GM21360 (cell line): Measurements from ENCODE around the gene MYO18A.

ENCODE experiments used
- ATAC-seq: cut with Tn5 transposase; IDR thresholded peaks from one replicate; pipeline ENCODE4 v1.9.1; 2021; ENCODE audit warnings: mild to moderate bottlenecking, moderate library complexity; ENCODE audit not compliant: unreplicated experiment

The MYO18A gene

DNA sequence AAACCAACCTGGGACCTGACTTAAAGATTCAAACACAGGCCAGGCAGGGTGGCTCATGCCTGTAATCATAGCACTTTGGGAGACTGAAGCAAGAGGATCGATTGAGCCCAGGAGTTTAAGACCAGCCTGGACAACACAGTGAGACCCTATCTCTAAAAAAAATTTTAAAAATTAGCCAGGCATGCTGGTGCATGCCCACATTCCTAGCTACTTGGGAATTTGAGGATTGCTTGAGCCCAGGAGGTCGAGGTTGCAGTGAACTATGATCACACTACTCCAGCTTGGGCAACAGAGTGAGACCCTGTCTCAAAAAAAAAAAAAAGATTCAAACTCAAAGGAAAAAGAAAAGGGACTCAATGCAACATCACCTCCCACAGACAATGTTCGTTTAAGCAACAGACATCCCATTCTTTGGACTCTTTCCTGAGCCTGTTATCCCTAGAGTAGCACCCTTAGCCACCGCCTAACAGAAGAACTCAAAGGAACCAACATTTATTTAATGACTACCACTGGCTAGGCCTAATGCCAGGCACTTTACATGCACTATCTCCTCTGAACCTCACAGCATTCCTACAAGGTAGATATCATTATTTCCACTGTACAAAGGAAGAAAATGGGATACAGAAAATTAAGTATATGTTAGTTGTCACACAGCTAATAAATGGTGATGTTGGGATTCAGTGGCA, 12.7 kb downstream of the MYO18A start:
- no peak for ATAC-seq

- no peak for ATAC-seq
Observed at GRCh38 chr17:29166507-29166887, 13.7 kb downstream of the MYO18A start.

DNA sequence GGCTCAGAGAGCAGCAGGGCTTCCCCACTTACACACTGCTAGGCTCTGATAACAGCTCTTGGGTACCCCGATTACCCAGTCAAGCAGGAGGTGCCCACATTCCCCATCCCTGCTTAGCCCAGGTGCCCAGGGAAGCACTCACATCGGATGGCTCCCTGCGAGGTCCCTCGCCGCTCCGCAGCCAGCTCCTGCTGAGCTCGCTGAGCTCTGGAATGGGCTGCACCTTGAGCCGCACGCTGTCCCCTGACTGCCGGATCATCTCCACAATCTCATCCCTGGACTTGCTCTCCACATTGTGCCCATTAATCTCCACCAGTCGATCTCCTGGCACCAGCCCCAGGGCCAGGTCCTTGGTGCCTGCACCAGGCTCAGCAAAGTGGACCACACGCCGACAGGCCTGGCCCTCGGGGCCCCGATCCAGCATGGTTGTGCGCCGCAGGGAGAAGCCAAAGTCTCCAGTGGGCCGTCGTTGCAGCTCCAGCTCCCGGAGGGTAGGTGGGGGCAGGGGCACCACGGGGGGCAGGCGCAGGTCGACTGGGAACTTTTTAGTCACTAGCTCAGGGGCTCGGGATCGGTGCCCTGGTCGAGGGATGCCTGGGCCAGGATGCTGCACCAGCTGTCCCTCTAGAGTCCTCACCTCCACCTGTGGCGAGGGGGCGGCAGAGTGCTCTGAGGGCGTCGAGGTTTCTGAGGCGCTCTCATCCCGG, 14.2 kb downstream of the MYO18A start:
- no peak for ATAC-seq

- ATAC-seq = no peak
Observed at GRCh38 chr17:29165261-29165660, 14.9 kb downstream of the MYO18A start.

DNA sequence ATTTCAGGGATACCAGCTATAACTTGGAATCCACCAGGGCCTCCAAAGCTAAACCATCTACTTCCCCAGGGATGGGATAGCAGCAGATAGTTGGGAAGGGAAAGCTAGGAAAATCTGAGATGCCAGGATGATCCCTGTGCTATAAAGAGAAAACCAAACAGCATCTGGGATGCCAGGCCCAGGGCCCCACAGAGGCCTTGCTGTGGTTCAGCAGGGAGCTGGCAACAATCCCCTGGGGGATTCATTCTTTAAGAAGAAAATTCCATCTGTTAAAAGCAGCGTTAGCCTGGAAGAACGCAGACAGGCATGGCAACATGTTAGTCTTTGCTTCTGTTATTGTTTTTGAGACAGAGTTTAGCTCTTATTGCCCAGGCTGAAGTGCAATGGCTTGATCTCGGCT, 16.6 kb downstream of the MYO18A start:
- no peak for ATAC-seq

DNA sequence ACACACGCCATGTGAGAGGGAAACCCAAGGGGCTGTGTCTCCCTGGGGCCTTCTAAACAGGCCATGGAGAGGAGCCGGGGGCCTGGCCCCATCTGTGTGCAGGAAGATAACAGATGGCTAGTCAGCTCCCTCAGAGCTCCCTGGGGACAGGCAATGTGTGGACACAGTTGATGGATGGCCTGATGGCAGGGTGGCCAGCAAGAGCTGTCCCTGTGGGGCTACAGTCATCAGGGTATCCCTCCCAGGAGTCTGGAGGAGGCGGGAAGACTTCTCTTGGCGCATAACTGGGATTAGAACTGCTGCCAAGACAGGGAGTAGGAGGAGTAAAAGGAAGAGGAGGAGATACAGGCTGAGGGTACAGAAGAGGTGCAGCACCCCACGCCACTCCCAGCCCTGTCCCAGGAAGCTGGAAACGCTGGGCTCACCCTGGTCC, 17.3 kb downstream of the MYO18A start:
- ATAC-seq = no peak

DNA sequence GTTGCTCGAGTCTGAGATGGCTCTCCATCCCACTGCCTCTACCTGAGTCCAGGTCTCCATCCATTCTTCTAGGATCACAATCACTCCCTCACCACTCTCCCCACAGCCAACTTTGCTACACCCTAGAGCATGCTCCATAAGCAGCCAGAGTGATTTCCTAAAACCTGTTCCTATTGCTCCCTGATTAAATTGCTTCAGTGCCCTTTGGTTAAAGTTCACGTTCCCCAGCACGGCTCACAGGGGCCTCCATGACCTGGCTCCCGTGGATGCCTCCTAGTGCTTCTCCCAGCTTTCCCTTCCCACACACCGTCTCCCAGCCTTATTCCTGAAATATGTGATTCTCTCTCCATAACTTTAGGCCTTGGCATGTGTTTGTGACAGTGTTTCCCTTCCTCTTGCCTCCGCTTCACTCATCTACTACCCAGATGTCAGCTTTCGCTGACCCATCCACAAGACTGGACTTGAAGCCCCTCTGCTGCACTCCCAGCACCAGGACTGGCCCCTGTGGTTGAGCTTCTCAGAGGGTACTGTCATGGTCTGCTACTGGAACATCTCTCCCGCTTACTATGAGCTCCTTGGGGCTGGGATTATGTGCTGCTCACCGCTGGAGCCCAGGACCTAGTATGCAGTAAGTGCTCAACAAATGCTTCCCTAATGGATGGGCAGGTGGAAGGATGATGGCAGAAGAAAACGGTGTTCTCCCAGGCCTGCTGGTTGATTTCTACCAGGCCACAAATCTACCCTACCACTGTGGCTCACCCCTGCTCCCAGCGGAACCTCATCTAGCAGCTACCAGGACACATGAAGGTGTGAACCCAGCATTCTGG, 17.9 kb downstream of the MYO18A start:
- no peak for ATAC-seq

DNA sequence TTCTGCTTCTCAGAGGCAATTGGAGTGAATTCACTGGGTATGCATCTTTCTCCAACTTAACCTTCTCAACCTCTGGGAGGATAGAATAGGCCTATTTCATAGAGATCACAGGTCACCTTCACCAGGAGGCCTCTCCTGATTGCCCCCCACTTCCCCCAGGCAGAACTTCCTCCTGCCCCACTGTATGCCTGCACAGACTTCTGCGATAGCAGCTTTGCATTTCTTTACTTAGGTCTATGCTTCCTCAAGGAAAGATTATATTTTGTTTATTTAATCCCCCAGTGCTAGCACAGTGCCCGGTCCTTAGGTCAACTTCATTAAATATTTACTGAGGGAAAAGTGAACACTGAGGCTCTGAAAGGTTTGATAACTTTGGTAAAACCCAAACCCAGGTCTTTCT, 19.9 kb downstream of the MYO18A start:
- no peak for ATAC-seq

DNA sequence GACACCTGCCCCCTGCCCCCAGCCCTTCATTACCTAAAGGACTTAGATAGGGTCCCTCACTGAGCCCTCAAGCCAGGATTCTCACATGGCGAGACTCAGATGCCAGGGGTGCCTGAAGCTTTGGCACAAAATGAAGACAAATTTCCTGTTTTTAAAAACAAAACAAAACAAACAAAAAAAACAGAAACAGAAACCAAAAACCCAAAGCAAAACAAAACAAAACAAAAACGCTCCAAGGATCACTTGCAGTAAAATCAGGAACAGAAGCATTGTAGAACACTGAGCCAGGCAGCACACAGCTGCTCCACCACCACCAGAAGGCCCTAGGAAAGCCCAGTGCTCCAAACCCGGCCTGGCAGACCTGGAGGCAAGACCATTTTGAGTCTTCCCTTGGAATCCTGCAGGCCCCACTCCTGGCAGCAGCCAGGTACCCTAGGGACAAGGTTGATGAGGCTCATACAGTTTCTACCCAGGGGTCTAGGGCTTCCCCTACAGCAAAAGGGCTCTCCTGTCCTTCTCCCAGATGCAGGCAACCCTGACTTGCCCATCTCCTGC, 20.8 kb downstream of the MYO18A start:
- ATAC-seq = no peak

DNA sequence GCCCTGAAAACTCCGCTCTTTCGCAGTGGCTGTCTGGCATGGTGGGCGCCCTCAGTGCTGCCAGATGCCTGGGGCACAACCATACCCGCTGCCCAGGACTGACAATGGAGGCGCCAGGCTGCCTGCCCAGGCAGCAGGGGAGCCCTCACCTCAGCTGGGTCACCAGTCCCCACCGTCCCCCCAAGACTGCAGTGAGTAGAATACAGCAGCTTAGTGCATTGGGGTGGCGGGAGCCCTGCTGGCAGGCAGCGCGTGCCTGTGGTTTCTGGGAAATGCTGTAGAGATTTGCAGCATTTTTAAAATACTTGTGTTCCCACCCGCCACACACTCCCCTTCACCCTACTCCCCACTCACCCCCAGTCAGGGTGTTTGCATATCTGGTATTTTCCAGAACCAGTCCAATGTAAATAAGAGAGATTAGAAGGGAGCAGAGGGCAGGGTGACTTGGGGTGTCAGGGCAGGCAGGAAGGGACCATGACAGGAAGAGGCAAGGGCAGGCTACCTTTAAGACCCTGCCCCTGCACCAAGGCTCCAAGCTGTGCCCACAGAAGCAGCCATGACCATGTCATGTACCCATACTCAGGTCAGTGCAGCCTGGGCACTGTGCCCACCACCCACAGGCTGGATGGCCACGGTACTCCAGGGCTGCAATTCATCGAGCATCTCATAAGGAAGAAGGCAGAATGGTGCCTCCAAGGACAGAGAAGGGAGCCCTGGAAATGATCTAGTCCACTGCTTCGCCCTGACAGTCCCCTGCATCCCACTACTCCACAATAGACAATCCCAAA, 21.5 kb downstream of the MYO18A start:
- no peak for ATAC-seq

GRCh38 chr17:29158096-29158487, 22.1 kb downstream of the MYO18A start:
- no peak for ATAC-seq

DNA sequence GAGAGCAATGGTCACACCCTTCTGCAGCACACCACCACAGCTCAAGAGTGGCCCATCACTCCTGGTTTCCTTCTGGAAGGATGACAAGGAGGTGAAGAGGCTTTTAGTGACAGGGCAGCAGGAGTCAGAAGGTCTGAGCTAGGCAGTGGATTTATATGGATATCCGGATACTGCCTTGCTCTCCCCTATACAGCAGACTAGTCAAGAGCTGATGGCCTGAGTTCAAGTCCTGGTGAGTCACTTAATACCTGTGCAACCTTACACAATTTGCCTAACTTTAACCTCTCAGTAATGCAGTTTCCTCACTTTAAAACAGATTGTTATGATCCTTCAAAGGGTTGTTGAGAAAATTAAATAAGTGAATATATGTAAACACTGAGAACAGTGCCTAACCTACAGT, 22.9 kb downstream of the MYO18A start:
- no peak for ATAC-seq

DNA sequence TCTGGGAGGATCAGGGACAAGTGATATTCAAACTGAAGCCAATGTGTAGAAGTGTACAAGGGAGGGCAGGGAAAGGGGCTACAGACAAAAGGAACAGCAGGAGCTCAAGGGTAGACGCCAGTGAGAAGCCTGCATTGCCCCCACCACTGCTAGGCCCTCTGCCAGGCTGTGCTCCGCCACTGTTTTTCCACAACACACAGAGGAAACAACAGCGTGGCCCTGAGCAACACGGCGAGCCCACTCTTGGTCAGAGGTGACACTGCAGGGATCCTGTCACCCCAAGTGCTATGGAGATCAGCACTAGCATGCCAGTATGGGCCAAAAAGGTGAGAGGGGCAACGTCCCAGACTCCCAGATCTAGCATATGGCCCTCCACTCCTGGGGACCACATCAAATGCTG, 23.4 kb downstream of the MYO18A start:
- ATAC-seq = no peak

DNA sequence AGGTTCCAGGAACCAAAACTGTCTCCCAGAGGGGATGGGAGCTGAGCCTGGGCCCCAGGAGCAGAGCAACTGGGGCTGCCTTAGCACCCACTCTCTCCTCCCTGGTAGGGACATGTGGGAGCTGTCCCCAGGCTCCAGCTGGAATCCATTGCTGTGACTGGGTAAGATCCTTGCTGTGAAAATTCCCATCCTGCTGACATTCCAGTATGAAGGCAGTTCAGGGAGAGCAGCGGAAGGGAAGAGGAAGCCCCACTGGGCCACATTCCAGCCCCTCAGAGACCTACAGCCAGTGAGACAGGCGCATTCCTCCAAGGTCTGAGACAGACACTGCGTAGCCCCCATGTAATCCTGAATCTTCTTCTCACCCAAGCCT, 24.2 kb downstream of the MYO18A start:
- no peak for ATAC-seq

DNA sequence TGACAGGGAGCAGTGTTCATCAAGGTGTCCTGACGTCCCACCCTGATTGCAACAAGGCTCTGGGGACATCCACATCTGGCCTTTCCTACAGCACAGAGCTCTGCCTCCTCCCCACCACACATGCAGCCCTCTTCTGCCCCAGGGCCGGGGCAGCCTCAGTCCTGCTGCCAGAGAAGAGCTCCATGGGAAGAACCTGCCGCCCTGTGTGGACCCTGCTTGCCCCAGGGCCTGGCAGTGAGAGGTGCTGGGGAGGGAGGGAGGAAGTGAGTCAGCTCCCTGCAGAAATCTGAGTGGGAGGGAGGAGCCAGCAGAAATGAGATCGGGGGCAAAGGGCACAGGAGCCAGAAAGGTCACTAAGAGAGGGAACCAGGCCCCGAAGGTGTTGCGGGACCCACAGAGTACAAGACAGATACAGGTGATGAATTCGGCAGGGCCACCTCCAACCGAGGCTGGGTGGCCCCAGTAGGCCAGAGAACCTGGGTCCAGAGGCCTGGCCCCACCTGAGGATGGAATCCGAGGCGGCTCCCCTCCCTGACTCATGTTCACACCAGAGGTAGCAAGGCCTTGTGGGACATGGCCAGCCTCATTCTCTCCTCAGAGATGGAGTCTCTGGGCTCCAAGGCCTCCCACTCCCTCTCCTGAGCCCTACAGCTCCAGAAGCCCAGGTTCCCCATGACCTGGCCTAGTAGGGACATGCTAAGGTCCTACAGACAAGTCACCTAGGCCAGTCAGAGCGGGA, 24.8 kb downstream of the MYO18A start:
- ATAC-seq = no peak

DNA sequence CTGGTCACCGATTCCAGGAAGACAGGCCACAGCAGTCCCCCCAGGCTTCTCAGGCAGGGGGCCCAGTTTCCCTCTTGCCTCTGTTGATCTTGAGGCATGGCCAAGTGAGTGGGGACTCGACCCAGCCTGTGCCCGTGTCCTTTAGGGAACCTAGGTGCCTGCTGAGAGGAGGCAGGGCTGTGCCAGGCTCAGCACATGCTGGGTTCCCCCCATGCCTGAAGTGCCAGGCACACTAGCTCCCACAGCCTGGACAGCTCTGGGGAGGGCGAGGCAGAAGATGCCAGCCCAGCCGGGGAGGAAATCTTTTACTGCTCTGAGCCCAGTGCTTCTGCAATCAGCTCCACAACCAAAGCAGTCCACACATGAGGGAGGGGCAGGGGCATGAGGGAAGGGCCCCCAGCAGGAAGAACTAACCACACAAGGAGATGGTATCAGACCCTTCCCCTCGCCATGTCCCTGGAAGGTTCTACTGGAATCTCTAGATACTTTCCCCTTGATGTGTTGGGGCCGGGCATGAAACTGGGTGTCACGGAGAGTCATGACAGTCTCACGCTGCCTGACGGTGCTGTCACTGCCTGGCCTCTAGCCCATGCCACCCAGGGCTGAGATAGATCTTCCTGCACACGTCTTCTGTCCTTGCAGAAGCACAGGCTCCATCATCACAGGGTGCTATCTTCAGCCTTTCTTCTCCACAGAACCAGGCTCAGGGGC, 25.5 kb downstream of the MYO18A start:
- no peak for ATAC-seq

- no peak for ATAC-seq
Observed at GRCh38 chr17:29151567-29151966, 28.6 kb downstream of the MYO18A start.

DNA sequence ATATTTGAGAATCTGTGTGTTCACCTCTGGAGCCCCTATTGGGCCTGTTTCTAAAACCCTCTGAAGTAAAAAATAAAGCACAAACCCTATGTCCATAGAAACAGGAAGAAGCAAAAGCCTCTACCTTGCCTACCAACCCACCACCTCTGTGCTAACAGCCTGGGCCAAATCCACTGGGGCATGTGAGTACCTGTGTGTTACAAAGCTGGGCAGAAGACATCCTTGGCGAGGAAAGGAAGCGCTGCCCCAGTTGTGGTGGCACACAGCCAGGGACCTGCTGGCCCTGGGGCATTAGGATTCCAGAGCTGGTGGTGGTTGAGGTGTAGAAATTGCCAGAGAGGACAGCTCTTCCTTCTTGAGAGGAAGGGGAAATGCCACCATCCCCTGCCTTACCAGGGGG, 30.0 kb downstream of the MYO18A start:
- ATAC-seq = no peak

DNA sequence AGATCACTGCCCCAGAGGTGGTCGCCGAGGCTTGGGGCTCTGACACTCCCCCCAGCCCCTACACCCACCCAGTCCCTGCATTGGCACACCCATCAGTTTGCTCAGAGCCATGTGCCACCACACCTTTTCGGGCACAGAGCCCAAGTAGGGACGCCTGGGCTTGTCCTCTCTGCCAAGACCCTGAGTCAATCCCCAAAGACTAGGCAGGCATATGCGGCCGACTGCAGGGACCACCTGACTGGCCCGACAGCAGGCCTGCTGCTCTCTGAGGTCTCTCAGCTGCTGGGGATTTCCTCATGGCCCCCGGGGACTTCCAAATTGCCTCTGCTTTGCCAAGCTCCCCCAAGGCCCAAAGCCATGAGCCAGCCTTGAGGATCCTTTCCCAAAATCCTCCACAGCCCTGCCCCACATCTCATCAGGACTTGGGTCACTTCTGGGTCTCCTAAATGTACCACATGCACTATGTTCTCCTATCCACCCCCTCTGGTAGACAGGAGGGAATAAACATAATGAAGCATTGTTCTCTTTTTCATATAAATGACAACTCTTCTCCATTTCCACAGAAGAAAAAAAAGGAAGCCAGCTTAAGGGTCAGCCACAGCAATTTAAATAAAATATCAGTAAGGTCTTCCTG, 30.6 kb downstream of the MYO18A start:
- ATAC-seq = peak; percentile 8
